ENCODE measurements around the gene RIN1. TPM values are rescaled to one million over a fixed set of nuclear protein-coding genes. Genes with fewer than 3 reads are reported as not detected.
A peak's percentile ranks its signal among the peaks of the same experiment; 100 is the strongest.

The RIN1 gene
- total RNA-seq, 2 experiments from 2014 or later, result 1.1 to 1.6 TPM

GRCh38 chr11:66291706-66292542 lies 44.3 kb downstream of the RIN1 start, which contains the start of gene TMEM151A:
TSS of gene TMEM151A (plus strand) at chr11:66291894. CDS start at chr11:66292014, 120 bp downstream.
- no peak for DNase-seq
- POLR2A ChIA-PET, result no interaction called here
- no peaks in the 10 kb centered on the region for H3K9me3 Mint-ChIP-seq
- peaks cover 25% of the 10 kb centered on the region for H3K27me3 Mint-ChIP-seq
- H3K27ac Mint-ChIP-seq, result no peak within 1 kb of the TSS
- H3K4me3 Mint-ChIP-seq, result peak within 1 kb of the TSS; percentile 89
- CTCF ChIA-PET, result interaction anchor here (1.2 to 1.9 kb wide), 2 partner anchors 10 to 117 kb away, joined by 3 to 11 read pairs; no protein-coding TSS in a partner anchor
- H3K36me3 Mint-ChIP-seq (ENCODE audit: low read depth), result no peaks in the 10 kb centered on the region
- peaks cover 38% of the 10 kb centered on the region for H3K4me1 Mint-ChIP-seq

GRCh38 chr11:66291303-66291705 lies 44.9 kb downstream of the RIN1 start:
- no peaks in the 10 kb centered on the region for H3K9me3 Mint-ChIP-seq
- H3K27ac Mint-ChIP-seq, result no peak overlapping the region
- peaks cover 38% of the 10 kb centered on the region for H3K4me1 Mint-ChIP-seq
- no peak for DNase-seq
- H3K36me3 Mint-ChIP-seq (ENCODE audit: low read depth), result no peaks in the 10 kb centered on the region
- H3K4me3 Mint-ChIP-seq, result peak overlapping the region; percentile 89
- ChIA-PET POLR2A (no interaction called here), CTCF (interaction anchor here (1.2 to 1.9 kb wide), 2 partner anchors 9 to 118 kb away, joined by 3 to 11 read pairs; no protein-coding TSS in a partner anchor)
- peaks cover 25% of the 10 kb centered on the region for H3K27me3 Mint-ChIP-seq

- H3K4me1 Mint-ChIP-seq, result peaks cover 38% of the 10 kb centered on the region
- no peaks in the 10 kb centered on the region for H3K9me3 Mint-ChIP-seq
- peak overlapping the region; percentile 7 for H3K27ac Mint-ChIP-seq
- peak overlapping the region; percentile 89 for H3K4me3 Mint-ChIP-seq
- POLR2A ChIA-PET, result no interaction called here
- peaks cover 25% of the 10 kb centered on the region for H3K27me3 Mint-ChIP-seq
- CTCF ChIA-PET, result interaction anchor here (1.9 kb wide), 1 partner anchor 8 kb away, joined by 11 read pairs; no protein-coding TSS in a partner anchor
- DNase-seq, result no peak
- H3K36me3 Mint-ChIP-seq (ENCODE audit: low read depth), result no peaks in the 10 kb centered on the region
Measured at GRCh38 chr11:66290330-66290621, 46.0 kb downstream of the RIN1 start.

GRCh38 chr11:66289548-66290329 lies 46.5 kb downstream of the RIN1 start:
- Mint-ChIP-seq H3K9me3 (no peaks in the 10 kb centered on the region), H3K27ac (peak overlapping the region; percentile 89), H3K4me1 (peaks cover 38% of the 10 kb centered on the region), H3K36me3 (ENCODE audit: low read depth) (no peaks in the 10 kb centered on the region), H3K27me3 (peaks cover 25% of the 10 kb centered on the region), H3K4me3 (peak overlapping the region; percentile 89)
- CTCF ChIA-PET, result interaction anchor here (0.7 to 2.4 kb wide), 12 partner anchors 7 to 149 kb away, joined by 3 to 16 read pairs (median 4); partner anchors contain the start of genes CD248, MRPL11 and RIN1
- peak; percentile 85 for DNase-seq
- POLR2A ChIA-PET, result interaction anchor here (0.6 to 1.4 kb wide), 3 partner anchors 17 to 99 kb away, joined by 3 to 5 read pairs (median 5); no protein-coding TSS in a partner anchor

DNA sequence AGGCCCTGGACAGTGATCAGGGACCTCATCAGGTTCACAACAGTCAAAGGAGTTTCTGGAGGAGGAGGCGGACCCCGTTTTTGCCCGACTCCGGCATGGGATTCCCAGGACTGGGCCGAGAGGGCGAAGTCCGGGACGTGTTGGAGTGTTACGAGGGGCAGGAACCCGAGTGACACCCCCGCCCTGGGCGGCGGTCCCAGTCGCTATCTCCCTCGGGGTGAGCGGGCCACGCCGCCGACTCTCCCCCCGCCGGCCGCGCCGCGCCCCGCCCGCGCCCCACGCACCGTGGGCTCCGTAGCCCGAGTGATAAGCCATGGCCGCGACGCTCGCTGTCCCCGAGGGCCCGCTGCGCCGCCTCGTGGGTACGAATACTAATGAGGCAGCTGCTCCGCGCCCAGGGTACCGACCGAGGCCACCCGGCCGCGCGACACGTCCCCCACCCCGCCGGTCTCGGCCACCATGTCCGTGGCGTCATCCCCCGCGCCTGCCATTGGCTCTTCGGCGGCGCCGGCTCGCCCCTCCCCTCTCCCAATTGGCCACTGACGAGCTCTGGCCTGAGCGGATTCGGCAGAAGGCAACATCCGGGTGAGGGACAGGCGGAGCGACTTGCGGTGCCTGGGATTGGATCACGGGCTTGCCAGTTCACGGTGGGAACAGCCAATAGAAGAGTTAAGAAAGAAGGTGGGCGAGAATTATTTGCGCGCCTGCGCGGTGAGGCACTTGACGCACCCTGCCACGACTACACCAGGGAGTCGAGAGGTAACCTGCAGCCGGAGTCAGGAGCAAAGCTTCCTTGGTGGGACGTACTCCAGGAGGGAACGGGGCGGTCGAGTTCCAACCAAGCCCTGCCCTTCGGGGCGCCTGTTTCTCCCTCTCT lies 47.3 kb downstream of the RIN1 start, which contains the start of gene YIF1A:
TSS of gene YIF1A (minus strand) at position 473 of the 877 bp plus-strand sequence. CDS start at position 315, 158 bp downstream.
- CTCF ChIA-PET, result interaction anchor here (0.7 to 2.4 kb wide), 12 partner anchors 9 to 150 kb away, joined by 3 to 16 read pairs (median 4); partner anchors contain the start of genes CD248, MRPL11 and RIN1

DNA sequence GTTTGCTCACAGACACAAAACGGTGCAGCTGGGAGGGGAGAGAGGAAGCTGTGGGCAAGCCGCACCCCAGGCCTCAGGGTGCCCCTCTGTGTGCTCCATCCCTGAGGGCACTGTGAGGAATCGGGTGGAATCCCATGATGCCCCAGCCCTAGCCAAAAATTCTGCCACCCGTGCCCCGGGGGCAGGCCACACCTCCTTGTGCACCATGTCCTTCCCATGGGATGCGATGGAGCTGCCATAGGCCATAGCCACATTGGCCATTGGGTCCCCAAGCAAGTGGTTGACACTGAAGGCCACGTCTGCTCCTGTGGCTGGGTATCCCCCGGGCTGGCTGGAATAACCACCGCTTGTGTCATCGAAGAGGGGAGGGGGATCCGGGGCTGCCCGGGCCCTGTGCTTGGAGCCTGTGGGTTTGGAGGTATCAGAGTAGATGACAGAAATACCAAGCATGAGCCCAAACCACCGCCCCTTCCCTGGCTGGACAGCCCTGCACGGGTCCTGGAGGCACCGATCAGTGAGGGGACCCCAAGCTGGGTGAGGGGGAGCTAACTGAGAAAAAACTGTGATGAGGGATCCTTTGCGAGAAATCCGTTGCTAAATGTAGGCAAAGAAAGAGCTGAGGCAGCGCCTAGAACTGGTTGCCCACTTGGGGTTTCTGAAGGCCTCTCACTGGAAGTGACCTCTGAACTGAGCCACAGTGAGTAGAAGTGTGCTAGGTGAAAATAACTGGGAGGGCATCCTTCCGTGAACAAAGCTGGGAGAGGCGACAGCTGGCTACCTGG lies 48.2 kb downstream of the RIN1 start:
- H3K27ac Mint-ChIP-seq, result peak overlapping the region; percentile 89
- H3K27me3 Mint-ChIP-seq, result peaks cover 21% of the 10 kb centered on the region
- ChIA-PET CTCF (interaction anchor here (1.1 to 4.0 kb wide), 8 partner anchors 10 to 72 kb away, joined by 3 to 27 read pairs (median 4); no protein-coding TSS in a partner anchor), POLR2A (interaction anchor here (1.1 to 1.4 kb wide), 2 partner anchors 15 to 17 kb away, joined by 3 to 5 read pairs; no protein-coding TSS in a partner anchor)
- H3K36me3 Mint-ChIP-seq (ENCODE audit: low read depth), result no peaks in the 10 kb centered on the region
- H3K4me3 Mint-ChIP-seq, result peak overlapping the region; percentile 89
- H3K4me1 Mint-ChIP-seq, result peaks cover 41% of the 10 kb centered on the region
- H3K9me3 Mint-ChIP-seq, result no peaks in the 10 kb centered on the region
- no peak for DNase-seq

More for the DNA sequence above, 47.3 kb downstream of the RIN1 start, which contains the start of gene YIF1A:
- no peaks in the 10 kb centered on the region for H3K36me3 Mint-ChIP-seq (ENCODE audit: low read depth)
- H3K4me1 Mint-ChIP-seq, result peaks cover 38% of the 10 kb centered on the region
- H3K9me3 Mint-ChIP-seq, result no peaks in the 10 kb centered on the region
- DNase-seq, result peak; percentile 99
- peak within 1 kb of the TSS; percentile 89 for H3K27ac Mint-ChIP-seq
- POLR2A ChIA-PET, result interaction anchor here (0.6 to 1.4 kb wide), 5 partner anchors 16 to 167 kb away, joined by 3 to 5 read pairs (median 4); no protein-coding TSS in a partner anchor
- peaks cover 25% of the 10 kb centered on the region for H3K27me3 Mint-ChIP-seq
- H3K4me3 Mint-ChIP-seq, result peak within 1 kb of the TSS; percentile 89

GRCh38 chr11:66287211-66287888 lies 48.9 kb downstream of the RIN1 start:
- Mint-ChIP-seq H3K27me3 (peaks cover 14% of the 10 kb centered on the region), H3K4me3 (peak overlapping the region; percentile 89), H3K36me3 (ENCODE audit: low read depth) (no peaks in the 10 kb centered on the region), H3K4me1 (peaks cover 43% of the 10 kb centered on the region), H3K9me3 (no peaks in the 10 kb centered on the region), H3K27ac (peak overlapping the region; percentile 69)
- ChIA-PET CTCF (interaction anchor here (0.5 to 4.0 kb wide), 5 partner anchors 15 to 110 kb away, joined by 3 to 27 read pairs (median 5); no protein-coding TSS in a partner anchor), POLR2A (no interaction called here)
- no peak for DNase-seq

DNA sequence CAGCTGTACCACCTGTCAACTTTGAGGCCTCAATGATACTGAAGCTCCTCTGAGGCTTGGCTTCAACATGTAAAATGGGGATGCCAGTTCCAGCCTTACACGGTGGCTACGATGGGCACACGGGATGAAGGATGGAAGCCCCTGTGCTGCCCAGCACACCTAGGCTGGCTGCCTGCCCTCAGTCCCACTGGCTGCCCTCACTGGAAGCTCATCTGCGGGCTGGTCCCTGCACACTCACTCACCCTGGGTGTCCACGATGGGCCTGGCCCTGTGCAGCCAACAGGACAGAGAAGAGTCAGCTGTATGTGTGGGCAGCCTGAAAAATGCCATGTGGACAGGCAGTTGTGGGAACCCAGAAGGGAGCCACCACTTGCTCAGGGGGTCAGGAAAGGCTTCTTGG lies 49.5 kb downstream of the RIN1 start:
- ChIA-PET POLR2A (interaction anchor here (0.6 kb wide), 1 partner anchor 19 kb away, joined by 3 read pairs; no protein-coding TSS in a partner anchor), CTCF (interaction anchor here (0.5 to 4.0 kb wide), 4 partner anchors 14 to 111 kb away, joined by 3 to 27 read pairs (median 3); no protein-coding TSS in a partner anchor)
- Mint-ChIP-seq H3K27me3 (peaks cover 14% of the 10 kb centered on the region), H3K4me1 (peaks cover 50% of the 10 kb centered on the region), H3K4me3 (peak overlapping the region; percentile 89), H3K9me3 (no peaks in the 10 kb centered on the region), H3K36me3 (ENCODE audit: low read depth) (no peaks in the 10 kb centered on the region), H3K27ac (peak overlapping the region; percentile 50)
- DNase-seq, result no peak

DNA sequence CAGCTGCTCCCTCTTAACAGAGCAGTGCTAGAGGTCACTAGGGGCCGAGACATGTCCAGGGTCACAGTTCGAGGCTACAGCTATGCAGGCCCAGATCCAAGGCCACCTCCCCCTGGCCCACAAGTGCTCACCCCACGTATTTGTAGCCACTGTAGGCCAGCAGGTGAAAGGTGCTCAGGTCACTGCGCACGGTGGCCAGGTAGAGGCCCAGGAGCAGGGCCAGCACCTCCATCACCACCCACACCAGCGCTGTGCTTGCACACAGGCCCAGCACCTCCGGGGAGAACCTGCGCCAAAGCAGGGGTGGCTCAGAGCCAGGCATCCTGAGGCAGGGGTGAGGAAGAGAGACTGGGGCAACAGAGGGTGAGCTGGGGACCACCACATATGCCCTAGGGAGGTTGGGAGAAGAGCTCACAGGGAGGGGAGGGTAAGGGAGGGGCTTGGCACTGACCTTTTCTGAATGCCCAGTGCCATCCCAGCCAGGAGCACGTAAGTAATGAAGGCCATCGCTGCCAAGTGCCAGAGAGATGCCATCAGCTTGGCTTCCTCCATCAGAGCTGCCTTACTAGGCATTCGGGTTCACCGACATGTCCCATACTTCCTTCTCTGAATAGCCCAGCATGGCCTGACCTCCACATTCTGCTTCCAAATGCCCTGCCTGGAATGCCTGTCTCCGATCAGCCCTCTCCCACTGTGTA lies 50.8 kb downstream of the RIN1 start:
- ChIA-PET CTCF (interaction anchor here (1.0 to 4.0 kb wide), 3 partner anchors 26 to 126 kb away, joined by 3 to 27 read pairs (median 4); no protein-coding TSS in a partner anchor), POLR2A (no interaction called here)
- Mint-ChIP-seq H3K27ac (peak overlapping the region; percentile 25), H3K27me3 (peaks cover 4% of the 10 kb centered on the region), H3K4me1 (peaks cover 52% of the 10 kb centered on the region), H3K9me3 (no peaks in the 10 kb centered on the region), H3K4me3 (no peak overlapping the region), H3K36me3 (ENCODE audit: low read depth) (no peaks in the 10 kb centered on the region)
- DNase-seq, result no peak

- peaks cover 45% of the 10 kb centered on the region for H3K4me1 Mint-ChIP-seq
- ChIA-PET CTCF (interaction anchor here (1.1 to 4.2 kb wide), 6 partner anchors 9 to 127 kb away, joined by 3 to 43 read pairs (median 16); partner anchors contain the start of gene RAB1B), POLR2A (no interaction called here)
- H3K27ac Mint-ChIP-seq, result no peak overlapping the region
- no peaks in the 10 kb centered on the region for H3K9me3 Mint-ChIP-seq
- no peak for DNase-seq
- peaks cover under 1% of the 10 kb centered on the region for H3K27me3 Mint-ChIP-seq
- no peaks in the 10 kb centered on the region for H3K36me3 Mint-ChIP-seq (ENCODE audit: low read depth)
- H3K4me3 Mint-ChIP-seq, result no peak overlapping the region
Measured at GRCh38 chr11:66284526-66285078, 51.6 kb downstream of the RIN1 start.

Data from activated CD4-positive, alpha-beta T cell treated with anti-CD3 and anti-CD28 coated beads, Interleukin-2, amount 10 ng/mL, durations not matched to agents 7 days and 5 days (primary cell).